Thymus (tissue), 11 donors: Measurements from ENCODE around the gene SULT1A3. TPM values are rescaled to one million over a fixed set of nuclear protein-coding genes. Genes with fewer than 3 reads are reported as not detected.
"Not testable (repeated sequence)": the region's sequence is repeated elsewhere in the genome, so short reads cannot be mapped to it uniquely, and the experiment has no call there.

ENCODE experiments used
- DNase-seq, 9 donors: peaks; one replicate each; pipeline ENCODE4 v3.0.0-alpha.2; 2013; ENCODE audit warnings: low spot score in 9 of 9, low read depth in 6 of 9, missing footprints in 1 of 9
- H3K27ac ChIP-seq, 2 donors: one replicate each; pipeline ENCODE4 v1.5.1; 2013; ENCODE audit warnings: control low read depth in 1 of 2, low read depth in 1 of 2, low read length in 1 of 2, mild to moderate bottlenecking in 1 of 2, moderate library complexity in 1 of 2
- H3K27me3 ChIP-seq, 2 donors: one replicate each; pipeline ENCODE4 v1.5.1; 2013; ENCODE audit warnings: low read length in 1 of 2; ENCODE audit not compliant: control insufficient read depth in 2 of 2, insufficient read depth in 1 of 2
- H3K36me3 ChIP-seq, 2 donors: one replicate each; pipeline ENCODE4 v1.5.1; 2013; ENCODE audit warnings: low read length in 1 of 2, mild to moderate bottlenecking in 1 of 2, moderate library complexity in 1 of 2; ENCODE audit not compliant: control insufficient read depth in 2 of 2, insufficient read depth in 2 of 2
- H3K4me1 ChIP-seq, 2 donors: one replicate each; pipeline ENCODE4 v1.5.1; 2013; ENCODE audit warnings: low read length in 2 of 2; ENCODE audit not compliant: control insufficient read depth in 2 of 2, insufficient read depth in 2 of 2
- H3K4me3 ChIP-seq, 2 donors: one replicate each; pipeline ENCODE4 v1.5.1; 2013; ENCODE audit warnings: low read length in 2 of 2, control low read depth in 1 of 2, mild to moderate bottlenecking in 1 of 2
- H3K9me3 ChIP-seq, 2 donors: one replicate each; pipeline ENCODE4 v1.5.1; 2013; ENCODE audit warnings: low read length in 1 of 2, mild to moderate bottlenecking in 1 of 2; ENCODE audit not compliant: control insufficient read depth in 2 of 2, insufficient read depth in 1 of 2
- WGBS: extraction: QIAGEN DNeasy Blood & Tissue Kit; methylation state at CpG from one replicate; pipeline ENCODE4 v1.1.7; 2013; 5-methylcytosine and 5-hydroxymethylcytosine counted together
- polyA plus RNA-seq: library from polyadenylated mRNA; stranded (reverse); fragments of 200-250 nt; gene quantifications from one replicate; pipeline ENCODE4 v1.2.3, GENCODE V29; 2013
- total RNA-seq: library from RNA; stranded (reverse); fragments of 120-200 nt; gene quantifications from one replicate; pipeline ENCODE4 v1.2.4, GENCODE V29; 2013
- donor health status: healthy.

Gene SULT1A3
- total and polyA plus RNA-seq, 2 donors: 10.6 to 122 TPM

GRCh38 chr16:30184891-30185682 lies 14.0 kb upstream of the SULT1A3 start:
- peaks cover 0 to 4% of the 10 kb centered on the region in 2 donors for H3K9me3 ChIP-seq
- H3K27me3 ChIP-seq: no peaks in the 10 kb centered on the region
- WGBS: 51% methylated on average over 13 of the region's 13 CpGs
- peak; percentile 2 to 51 (median 34) for DNase-seq
- H3K36me3 ChIP-seq: peaks cover 26 to 38% of the 10 kb centered on the region in 2 donors
- H3K4me1 ChIP-seq: peaks cover 15 to 48% of the 10 kb centered on the region in 2 donors
- H3K4me3 ChIP-seq: peak overlapping the region; percentile 65 to 100
- peak overlapping the region; percentile 99 for H3K27ac ChIP-seq

- H3K9me3 ChIP-seq: peaks cover 0 to 4% of the 10 kb centered on the region in 2 donors
- H3K4me1 ChIP-seq: peaks cover 15 to 48% of the 10 kb centered on the region in 2 donors
- no peaks in the 10 kb centered on the region for H3K27me3 ChIP-seq
- peaks cover 26 to 38% of the 10 kb centered on the region in 2 donors for H3K36me3 ChIP-seq
- peak overlapping the region; percentile 65 to 100 for H3K4me3 ChIP-seq
- 5% methylated on average over 15 of the region's 15 CpGs for WGBS
- peak overlapping the region; percentile 99 for H3K27ac ChIP-seq
- peak; percentile 71 to 96 (median 90) for DNase-seq
Measured at GRCh38 chr16:30185683-30186421, 13.2 kb upstream of the SULT1A3 start.

- WGBS: 58% methylated on average over 9 of the region's 9 CpGs
- peaks cover 0 to 4% of the 10 kb centered on the region in 2 donors for H3K9me3 ChIP-seq
- H3K4me3 ChIP-seq: peak overlapping the region; percentile 65 to 100
- no peaks in the 10 kb centered on the region for H3K27me3 ChIP-seq
- H3K4me1 ChIP-seq: peaks cover 15 to 48% of the 10 kb centered on the region in 2 donors
- peak in 5 of 9 donors; percentile 19 to 47 (median 20) for DNase-seq
- peak overlapping the region; percentile 99 for H3K27ac ChIP-seq
- H3K36me3 ChIP-seq: peaks cover 26 to 38% of the 10 kb centered on the region in 2 donors
Measured at GRCh38 chr16:30186444-30186781, 12.6 kb upstream of the SULT1A3 start.

- peak overlapping the region; percentile 99 for H3K27ac ChIP-seq
- peaks cover 26 to 38% of the 10 kb centered on the region in 2 donors for H3K36me3 ChIP-seq
- H3K4me3 ChIP-seq: peak overlapping the region; percentile 65 to 100
- no peaks in the 10 kb centered on the region for H3K27me3 ChIP-seq
- DNase-seq: peak; percentile 51 to 90 (median 77)
- H3K9me3 ChIP-seq: peaks cover 0 to 4% of the 10 kb centered on the region in 2 donors
- peaks cover 15 to 48% of the 10 kb centered on the region in 2 donors for H3K4me1 ChIP-seq
- 48% methylated on average over 36 of the region's 36 CpGs for WGBS
Measured at GRCh38 chr16:30186782-30187555, 12.1 kb upstream of the SULT1A3 start.

GRCh38 chr16:30187556-30187865 lies 11.5 kb upstream of the SULT1A3 start:
- no peak for DNase-seq
- Histone ChIP-seq H3K27ac (peak overlapping the region; percentile 99), H3K9me3 (peaks cover 0 to 4% of the 10 kb centered on the region in 2 donors), H3K27me3 (no peaks in the 10 kb centered on the region), H3K36me3 (peaks cover 26 to 38% of the 10 kb centered on the region in 2 donors), H3K4me1 (peaks cover 15 to 47% of the 10 kb centered on the region in 2 donors), H3K4me3 (peak overlapping the region in 1 of 2 donors; percentile 100)
- 88% methylated on average over 9 of the region's 9 CpGs for WGBS

- 97% methylated on average over 23 of the region's 23 CpGs for WGBS
- H3K4me3 ChIP-seq: no peak overlapping the region
- no peak for DNase-seq
- H3K27ac ChIP-seq: peak overlapping the region; percentile 53 to 99
- peaks cover 13 to 42% of the 10 kb centered on the region in 2 donors for H3K4me1 ChIP-seq
- peaks cover 26 to 38% of the 10 kb centered on the region in 2 donors for H3K36me3 ChIP-seq
- peaks cover 0 to 4% of the 10 kb centered on the region in 2 donors for H3K9me3 ChIP-seq
- H3K27me3 ChIP-seq: no peaks in the 10 kb centered on the region
Measured at GRCh38 chr16:30187971-30188561, 11.0 kb upstream of the SULT1A3 start.

- H3K4me3 ChIP-seq, H3K27ac ChIP-seq, DNase-seq, H3K9me3 ChIP-seq, H3K27me3 ChIP-seq: not testable (repeated sequence)
- WGBS: 98% methylated on average over 4 of the region's 12 CpGs
- peaks cover 10 to 21% of the 10 kb centered on the region in 2 donors for H3K4me1 ChIP-seq
- H3K36me3 ChIP-seq: peaks cover 21 to 22% of the 10 kb centered on the region in 2 donors
Measured at GRCh38 chr16:30191158-30191557, 7.9 kb upstream of the SULT1A3 start.

GRCh38 chr16:30193098-30193497 lies 6.0 kb upstream of the SULT1A3 start:
- DNase-seq, H3K27ac ChIP-seq, H3K4me3 ChIP-seq, H3K27me3 ChIP-seq, H3K36me3 ChIP-seq, H3K4me1 ChIP-seq, H3K9me3 ChIP-seq: not testable (repeated sequence)
- no CpG with 5 or more reads among the region's 21 CpGs for WGBS
